ENCODE measurements around the gene GRWD1.

Gene GRWD1

GRCh38 chr19:48461651-48461981 is 15.8 kb downstream of the GRWD1 start:
- no peak for FAIRE-seq

- no peak for FAIRE-seq
These were observed 16.3 kb downstream of the GRWD1 start for GRCh38 chr19:48461982-48462655.

GRCh38 chr19:48465215-48465614 is 19.4 kb downstream of the GRWD1 start:
- FAIRE-seq, result no peak

GRCh38 chr19:48466561-48467325 is 21.0 kb downstream of the GRWD1 start:
- FAIRE-seq, result no peak

- FAIRE-seq, result peak; percentile 99
These were observed 23.0 kb downstream of the GRWD1 start for GRCh38 chr19:48468772-48469288.

- no peak for FAIRE-seq
These were observed 23.6 kb downstream of the GRWD1 start, which contains the start of gene CYTH2 for GRCh38 chr19:48469289-48469881. CYTH2 (plus strand) TSS chr19:48469369; CDS start chr19:48469508, 139 bp downstream.

GRCh38 chr19:48469934-48470680 is 24.3 kb downstream of the GRWD1 start:
- FAIRE-seq, result no peak

- no peak for FAIRE-seq
These were observed 25.1 kb downstream of the GRWD1 start for GRCh38 chr19:48470856-48471255.

GRCh38 chr19:48471836-48472235 is 26.1 kb downstream of the GRWD1 start:
- FAIRE-seq, result no peak

- FAIRE-seq, result no peak
These were observed 27.6 kb downstream of the GRWD1 start for GRCh38 chr19:48473161-48473966.

- FAIRE-seq, result no peak
These were observed 28.4 kb downstream of the GRWD1 start for GRCh38 chr19:48474084-48474592.

GRCh38 chr19:48475369-48476068 is 29.7 kb downstream of the GRWD1 start:
- no peak for FAIRE-seq

- FAIRE-seq, result no peak
These were observed 30.4 kb downstream of the GRWD1 start for GRCh38 chr19:48476176-48476575.

- no peak for FAIRE-seq
These were observed 31.4 kb downstream of the GRWD1 start for GRCh38 chr19:48477067-48477685.

- FAIRE-seq, result no peak
These were observed 32.0 kb downstream of the GRWD1 start for GRCh38 chr19:48477698-48478338.

GRCh38 chr19:48478339-48479256 is 32.8 kb downstream of the GRWD1 start:
- FAIRE-seq, result no peak

GRCh38 chr19:48479686-48480085 is 33.9 kb downstream of the GRWD1 start:
- FAIRE-seq, result no peak

- no peak for FAIRE-seq
These were observed 34.4 kb downstream of the GRWD1 start for GRCh38 chr19:48480183-48480557.
